Anterior cingulate cortex (tissue), 58 donors: Measurements from ENCODE around the gene DTYMK.
A peak's percentile ranks its signal among the peaks of the same experiment; 100 is the strongest.

Source experiments
- DNase-seq, 58 donors: peaks; one replicate each; lab custom pipeline; 2025; lab: John Stamatoyannopoulos, UW

DTYMK gene

GRCh38 chr2:241708879-241709278, 22.3 kb upstream of the DTYMK start:
- peak in 10 of 58 donors; percentile 4 to 69 (median 28) for DNase-seq

- no peak for DNase-seq
Observed at GRCh38 chr2:241706537-241706936, 19.9 kb upstream of the DTYMK start.

GRCh38 chr2:241703032-241703604, 16.5 kb upstream of the DTYMK start:
- DNase-seq = peak in 17 of 58 donors; percentile 4 to 66 (median 34)

- DNase-seq = peak; percentile 9 to 93 (median 80)
Observed at GRCh38 chr2:241702155-241703031, 15.8 kb upstream of the DTYMK start.

GRCh38 chr2:241701399-241702154, 15.0 kb upstream of the DTYMK start, which contains the start of gene ING5:
Gene ING5 (plus strand): TSS chr2:241702039. CDS start chr2:241702066, 27 bp downstream.
- DNase-seq = peak; percentile 46 to 96 (median 88)

GRCh38 chr2:241701149-241701398, 14.5 kb upstream of the DTYMK start:
- DNase-seq = peak in 2 of 58 donors; percentile 48 to 58

- no peak for DNase-seq
Observed at GRCh38 chr2:241695651-241696050, 9.0 kb upstream of the DTYMK start.

- no peak for DNase-seq
Observed at GRCh38 chr2:241692448-241692847, 5.8 kb upstream of the DTYMK start.

- no peak for DNase-seq
Observed at GRCh38 chr2:241690202-241690717, 3.6 kb upstream of the DTYMK start.

GRCh38 chr2:241689306-241689705, 2.7 kb upstream of the DTYMK start:
- DNase-seq = no peak

GRCh38 chr2:241686324-241686649, 328 bp downstream of the DTYMK start:
- DNase-seq = peak in 2 of 58 donors; percentile 43 to 49

GRCh38 chr2:241680827-241681599, 5.6 kb downstream of the DTYMK start:
- no peak for DNase-seq

GRCh38 chr2:241680044-241680443, 6.6 kb downstream of the DTYMK start:
- DNase-seq = no peak

- no peak for DNase-seq
Observed at GRCh38 chr2:241678784-241679540, 7.7 kb downstream of the DTYMK start.

GRCh38 chr2:241678307-241678706, 8.3 kb downstream of the DTYMK start:
- no peak for DNase-seq

GRCh38 chr2:241677392-241677791, 9.2 kb downstream of the DTYMK start:
- no peak for DNase-seq

- no peak for DNase-seq
Observed at GRCh38 chr2:241676665-241677064, 9.9 kb downstream of the DTYMK start.

GRCh38 chr2:241675885-241676284, 10.7 kb downstream of the DTYMK start:
- no peak for DNase-seq
